ENCODE measurements around the gene PLPP1. TPM values are rescaled to one million over a fixed set of nuclear protein-coding genes. Genes with fewer than 3 reads are reported as not detected.

The PLPP1 gene
- total RNA-seq (100 to 1,000 TPM in 1 of 2 donors, 10 to 100 TPM in 1; 23.4 to 149 TPM), polyA plus RNA-seq (10 to 100 TPM; 61.4 to 75.9 TPM)

DNA sequence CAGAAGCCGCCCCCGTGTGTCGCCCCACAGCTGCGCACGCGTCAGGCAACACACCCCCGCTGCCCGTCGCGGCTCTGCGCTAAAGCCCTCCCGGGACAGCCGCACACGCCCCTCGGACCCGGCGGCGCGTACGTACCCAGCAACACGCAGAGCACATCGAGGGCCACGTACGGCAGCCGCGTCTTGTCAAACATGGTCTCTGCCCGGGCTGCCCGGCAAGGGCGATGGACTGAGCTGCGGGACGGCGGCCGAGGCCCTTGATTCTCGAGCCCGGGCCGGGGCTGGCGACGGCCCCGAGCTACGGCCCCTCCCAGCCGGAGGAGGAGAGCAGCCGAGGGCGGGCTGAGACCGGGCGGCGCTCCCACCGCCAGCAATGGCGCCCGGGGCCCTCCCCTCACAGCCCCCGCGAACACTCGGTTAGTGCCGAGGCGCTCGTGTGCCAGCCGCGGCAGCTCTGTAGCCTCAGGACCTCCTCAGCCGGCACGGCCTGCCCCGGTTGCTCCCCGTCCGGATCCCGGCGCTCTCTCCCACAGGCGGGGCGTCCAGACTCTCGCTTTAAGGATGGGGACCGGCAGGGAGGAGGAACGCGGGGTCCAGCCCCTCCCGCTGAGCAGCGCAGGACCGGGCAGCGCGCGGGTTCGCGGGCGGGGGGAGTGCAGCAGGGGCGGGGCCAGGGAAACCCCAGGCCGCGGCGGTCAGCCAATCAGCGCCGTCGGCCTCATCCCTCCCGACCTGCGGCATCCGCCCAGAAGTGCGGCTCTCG, at the start of gene PLPP1:
Gene PLPP1 (minus strand): TSS at position 529 of the 763 bp plus-strand sequence. CDS start 335 bp downstream, at position 194.
- H3K4me3 ChIP-seq (ENCODE audit: low read depth in 1 of 3, low read length in 3 of 3), result peak within 1 kb of the TSS; percentile 83 to 94 (median 88)
- H3K9me3 ChIP-seq (ENCODE audit: control insufficient read depth in 4 of 4, low read length in 3 of 4), result no peaks in the 10 kb centered on the region
- peaks cover 4 to 11% (median 10%) of the 10 kb centered on the region in 4 donors for H3K4me1 ChIP-seq (ENCODE audit: control insufficient read depth in 4 of 4, insufficient read depth in 4 of 4, low read length in 3 of 4)
- no peaks in the 10 kb centered on the region for H3K36me3 ChIP-seq (ENCODE audit: control insufficient read depth in 4 of 4, insufficient read depth in 3 of 4, low read depth in 1 of 4, low read length in 3 of 4)
- TF ChIP-seq RAD21 (IDR thresholded peaks at IDR 0.05) (peak; percentile 39 to 48), MAX (IDR thresholded peaks at IDR 0.05) (no peak), SP1 (IDR thresholded peaks at IDR 0.05) (peak; percentile 43), YY1 (IDR thresholded peaks at IDR 0.05) (peak; percentile 89), REST (IDR thresholded peaks at IDR 0.05) (peak; percentile 19)
- TF ChIP-seq, protein P1, sequence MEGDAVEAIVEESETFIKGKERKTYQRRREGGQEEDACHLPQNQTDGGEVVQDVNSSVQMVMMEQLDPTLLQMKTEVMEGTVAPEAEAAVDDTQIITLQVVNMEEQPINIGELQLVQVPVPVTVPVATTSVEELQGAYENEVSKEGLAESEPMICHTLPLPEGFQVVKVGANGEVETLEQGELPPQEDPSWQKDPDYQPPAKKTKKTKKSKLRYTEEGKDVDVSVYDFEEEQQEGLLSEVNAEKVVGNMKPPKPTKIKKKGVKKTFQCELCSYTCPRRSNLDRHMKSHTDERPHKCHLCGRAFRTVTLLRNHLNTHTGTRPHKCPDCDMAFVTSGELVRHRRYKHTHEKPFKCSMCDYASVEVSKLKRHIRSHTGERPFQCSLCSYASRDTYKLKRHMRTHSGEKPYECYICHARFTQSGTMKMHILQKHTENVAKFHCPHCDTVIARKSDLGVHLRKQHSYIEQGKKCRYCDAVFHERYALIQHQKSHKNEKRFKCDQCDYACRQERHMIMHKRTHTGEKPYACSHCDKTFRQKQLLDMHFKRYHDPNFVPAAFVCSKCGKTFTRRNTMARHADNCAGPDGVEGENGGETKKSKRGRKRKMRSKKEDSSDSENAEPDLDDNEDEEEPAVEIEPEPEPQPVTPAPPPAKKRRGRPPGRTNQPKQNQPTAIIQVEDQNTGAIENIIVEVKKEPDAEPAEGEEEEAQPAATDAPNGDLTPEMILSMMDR (IDR thresholded peaks at IDR 0.05; ENCODE audit: low read depth, low read length, missing input control), result no peak
- no peaks in the 10 kb centered on the region for H3K27me3 ChIP-seq (ENCODE audit: control insufficient read depth in 4 of 4, insufficient read depth in 4 of 4, low read length in 3 of 4)
- DNase-seq (ENCODE audit: low spot score), result peak; percentile 80
- H3K9ac ChIP-seq (ENCODE audit: low read depth in 1 of 2, low read length in 2 of 2), result peak within 1 kb of the TSS; percentile 71 to 96
- WGBS, result under 1% methylated on average over 91 of the region's 91 CpGs
- peak within 1 kb of the TSS; percentile 89 to 98 for H3K27ac ChIP-seq (ENCODE audit: low read depth in 1 of 2, low read length in 2 of 2)

- no peak for DNase-seq (ENCODE audit: low spot score)
- Histone ChIP-seq H3K9me3 (ENCODE audit: control insufficient read depth in 4 of 4, low read length in 3 of 4) (no peaks in the 10 kb centered on the region), H3K27me3 (ENCODE audit: control insufficient read depth in 4 of 4, insufficient read depth in 4 of 4, low read length in 3 of 4) (no peaks in the 10 kb centered on the region), H3K4me3 (ENCODE audit: low read depth in 1 of 3, low read length in 3 of 3) (no peak overlapping the region), H3K27ac (ENCODE audit: low read depth in 1 of 2, low read length in 2 of 2) (no peak overlapping the region), H3K9ac (ENCODE audit: low read depth in 1 of 2, low read length in 2 of 2) (no peak overlapping the region), H3K36me3 (ENCODE audit: control insufficient read depth in 4 of 4, insufficient read depth in 3 of 4, low read depth in 1 of 4, low read length in 3 of 4) (no peaks in the 10 kb centered on the region), H3K4me1 (ENCODE audit: control insufficient read depth in 4 of 4, insufficient read depth in 4 of 4, low read length in 3 of 4) (no peaks in the 10 kb centered on the region)
- 96% methylated on average over 9 of the region's 9 CpGs for WGBS
- no peak for TF ChIP-seq JUND (IDR thresholded peaks at IDR 0.05)
- no peak for TF ChIP-seq FOXA1 (IDR thresholded peaks at IDR 0.05)
- TF ChIP-seq, protein P1 (IDR thresholded peaks at IDR 0.05; ENCODE audit: low read depth, low read length, missing input control), result no peak
- no peak for TF ChIP-seq RXRA (IDR thresholded peaks at IDR 0.05)
- TF ChIP-seq YY1 (IDR thresholded peaks at IDR 0.05), result no peak
- TF ChIP-seq EGR1 (IDR thresholded peaks at IDR 0.05; ENCODE audit: low read depth in 2 of 2), result no peak
- no peak for TF ChIP-seq RAD21 (IDR thresholded peaks at IDR 0.05)
- TF ChIP-seq TAF1 (conservative IDR thresholded peaks at IDR 0.05), result no peak
- TF ChIP-seq, protein P2, sequence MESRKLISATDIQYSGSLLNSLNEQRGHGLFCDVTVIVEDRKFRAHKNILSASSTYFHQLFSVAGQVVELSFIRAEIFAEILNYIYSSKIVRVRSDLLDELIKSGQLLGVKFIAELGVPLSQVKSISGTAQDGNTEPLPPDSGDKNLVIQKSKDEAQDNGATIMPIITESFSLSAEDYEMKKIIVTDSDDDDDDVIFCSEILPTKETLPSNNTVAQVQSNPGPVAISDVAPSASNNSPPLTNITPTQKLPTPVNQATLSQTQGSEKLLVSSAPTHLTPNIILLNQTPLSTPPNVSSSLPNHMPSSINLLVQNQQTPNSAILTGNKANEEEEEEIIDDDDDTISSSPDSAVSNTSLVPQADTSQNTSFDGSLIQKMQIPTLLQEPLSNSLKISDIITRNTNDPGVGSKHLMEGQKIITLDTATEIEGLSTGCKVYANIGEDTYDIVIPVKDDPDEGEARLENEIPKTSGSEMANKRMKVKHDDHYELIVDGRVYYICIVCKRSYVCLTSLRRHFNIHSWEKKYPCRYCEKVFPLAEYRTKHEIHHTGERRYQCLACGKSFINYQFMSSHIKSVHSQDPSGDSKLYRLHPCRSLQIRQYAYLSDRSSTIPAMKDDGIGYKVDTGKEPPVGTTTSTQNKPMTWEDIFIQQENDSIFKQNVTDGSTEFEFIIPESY (IDR thresholded peaks at IDR 0.05), result no peak
- TF ChIP-seq GABPA (IDR thresholded peaks at IDR 0.05 in 1 of 2, conservative IDR thresholded peaks at IDR 0.05 in 1 of 2), result no peak
- no peak for TF ChIP-seq HNF4A (conservative IDR thresholded peaks at IDR 0.05)
- no peak for TF ChIP-seq SP1 (IDR thresholded peaks at IDR 0.05)
- TF ChIP-seq MAX (IDR thresholded peaks at IDR 0.05), result no peak
- no peak for TF ChIP-seq NR2F2 (IDR thresholded peaks at IDR 0.05)
- no peak for TF ChIP-seq HNF4G (IDR thresholded peaks at IDR 0.05)
- no peak for TF ChIP-seq FOXA2 (IDR thresholded peaks at IDR 0.05)
Observed at GRCh38 chr5:55583578-55583977, 48.8 kb upstream of the PLPP1 start.
